GM19193 (cell line): Measurements from ENCODE around the gene CDK18.

Experiments used
- POLR2A ChIP-seq: IDR thresholded peaks from 4 replicates; pipeline ENCODE4 v1.6.1; 2011; ENCODE audit not compliant: insufficient read depth, insufficient read length; ENCODE audit errors: extremely low read depth

CDK18 gene

GRCh38 chr1:205510308-205510950 is 6.0 kb downstream of the CDK18 start:
- no peak for TF ChIP-seq POLR2A

DNA sequence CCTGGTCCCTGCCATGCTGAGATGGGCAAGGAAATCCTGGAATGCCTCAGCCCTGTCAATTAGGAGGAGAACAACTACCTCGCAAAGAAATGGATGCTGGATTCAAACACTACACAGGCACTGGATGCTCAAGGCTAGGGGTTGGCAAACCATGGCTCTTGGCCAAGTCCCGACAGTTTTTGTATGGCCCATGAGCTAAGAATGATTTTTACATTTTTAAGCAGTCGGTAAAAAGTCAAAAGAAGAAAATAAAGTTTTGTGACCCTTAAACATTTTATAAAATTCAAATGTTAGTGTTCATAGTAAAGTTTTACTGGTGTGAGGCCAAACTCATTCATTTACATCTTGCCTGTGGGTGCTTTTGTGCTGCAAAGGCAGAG is 6.5 kb downstream of the CDK18 start:
- no peak for TF ChIP-seq POLR2A

GRCh38 chr1:205512059-205513045 is 7.9 kb downstream of the CDK18 start:
- no peak for TF ChIP-seq POLR2A

- no peak for TF ChIP-seq POLR2A
Observed at GRCh38 chr1:205513774-205514173, 9.3 kb downstream of the CDK18 start.

GRCh38 chr1:205514211-205515142 is 10.0 kb downstream of the CDK18 start:
- no peak for TF ChIP-seq POLR2A

DNA sequence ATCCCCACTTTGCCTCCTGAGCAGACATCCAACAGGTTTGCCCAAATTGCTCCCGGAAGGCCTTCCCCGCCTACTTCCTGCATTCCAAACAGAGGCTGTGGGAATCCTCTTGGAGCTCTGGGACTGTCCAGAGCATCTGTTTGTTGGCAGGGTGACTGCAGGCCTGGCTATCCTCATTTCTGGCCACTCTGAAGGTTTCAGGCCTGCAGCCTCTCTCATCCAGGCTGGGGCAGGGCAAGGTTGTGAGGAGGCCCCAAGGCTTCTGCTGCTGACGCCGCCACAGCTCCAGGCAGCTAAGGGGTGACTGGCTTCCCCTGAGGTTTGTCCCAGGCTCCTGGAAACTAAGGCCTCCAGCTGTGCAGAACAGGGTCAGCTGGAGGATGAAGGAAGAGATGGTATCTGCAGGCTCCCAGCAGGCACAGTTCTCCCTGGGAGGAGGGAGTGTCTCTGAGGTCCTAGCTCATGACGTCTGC is 11.3 kb downstream of the CDK18 start:
- no peak for TF ChIP-seq POLR2A

DNA sequence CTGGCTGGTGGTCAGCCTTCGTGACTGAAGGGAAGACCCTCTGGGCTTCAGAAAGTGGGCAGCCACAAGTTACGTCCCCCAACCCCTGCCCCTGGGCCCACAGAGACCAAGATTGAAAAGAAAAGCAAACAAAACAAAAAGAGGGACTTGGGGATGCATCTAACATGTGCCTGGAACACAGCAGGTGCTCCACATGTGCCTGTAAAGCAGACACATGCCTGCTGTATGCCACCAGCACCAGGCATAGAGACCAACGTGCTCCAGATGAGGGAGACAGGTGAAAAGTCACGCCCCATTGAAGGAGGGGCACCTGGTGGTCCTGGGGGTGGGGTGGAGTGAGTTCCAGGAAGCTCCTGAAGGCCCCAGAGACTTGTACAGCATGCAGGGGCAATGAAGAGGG is 11.9 kb downstream of the CDK18 start:
- TF ChIP-seq POLR2A = no peak

DNA sequence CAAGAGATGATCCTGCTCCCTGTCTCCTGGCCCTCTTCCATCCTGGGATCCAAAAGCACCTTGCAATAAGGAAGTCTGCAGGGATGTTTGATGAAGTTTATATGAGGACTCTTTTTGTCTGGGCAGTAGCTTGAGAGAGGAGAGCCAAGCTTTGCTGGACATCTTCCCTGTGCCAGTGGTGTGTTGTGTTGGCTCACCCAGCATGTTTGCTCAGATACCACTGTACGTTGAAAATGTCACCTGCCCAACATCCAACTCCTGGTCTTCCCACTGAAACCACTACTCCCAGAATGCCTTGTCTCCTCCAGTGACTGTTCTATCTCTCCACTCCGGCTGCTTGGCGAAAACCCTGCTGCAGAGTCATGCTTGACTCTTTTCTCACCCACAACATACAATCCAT is 12.8 kb downstream of the CDK18 start:
- no peak for TF ChIP-seq POLR2A

DNA sequence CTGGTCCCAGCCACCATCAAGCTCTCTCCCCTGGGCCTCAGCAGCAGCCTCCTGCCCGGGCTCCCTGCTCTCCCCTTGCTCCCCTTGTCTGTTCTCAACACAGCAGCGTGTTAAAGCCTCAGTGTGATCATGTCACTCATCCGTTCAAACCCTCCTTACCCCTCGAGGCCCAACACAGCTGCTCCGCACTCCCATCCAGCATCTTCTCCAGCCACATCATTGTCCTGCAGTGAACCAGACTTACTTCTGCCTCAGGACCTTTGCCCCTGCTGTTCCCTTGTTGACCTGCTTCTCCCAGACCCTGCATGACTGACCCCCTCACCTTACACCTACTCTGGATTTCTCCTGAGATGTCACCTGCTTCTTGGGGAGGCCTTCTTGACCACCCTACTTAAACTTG is 13.3 kb downstream of the CDK18 start:
- no peak for TF ChIP-seq POLR2A

DNA sequence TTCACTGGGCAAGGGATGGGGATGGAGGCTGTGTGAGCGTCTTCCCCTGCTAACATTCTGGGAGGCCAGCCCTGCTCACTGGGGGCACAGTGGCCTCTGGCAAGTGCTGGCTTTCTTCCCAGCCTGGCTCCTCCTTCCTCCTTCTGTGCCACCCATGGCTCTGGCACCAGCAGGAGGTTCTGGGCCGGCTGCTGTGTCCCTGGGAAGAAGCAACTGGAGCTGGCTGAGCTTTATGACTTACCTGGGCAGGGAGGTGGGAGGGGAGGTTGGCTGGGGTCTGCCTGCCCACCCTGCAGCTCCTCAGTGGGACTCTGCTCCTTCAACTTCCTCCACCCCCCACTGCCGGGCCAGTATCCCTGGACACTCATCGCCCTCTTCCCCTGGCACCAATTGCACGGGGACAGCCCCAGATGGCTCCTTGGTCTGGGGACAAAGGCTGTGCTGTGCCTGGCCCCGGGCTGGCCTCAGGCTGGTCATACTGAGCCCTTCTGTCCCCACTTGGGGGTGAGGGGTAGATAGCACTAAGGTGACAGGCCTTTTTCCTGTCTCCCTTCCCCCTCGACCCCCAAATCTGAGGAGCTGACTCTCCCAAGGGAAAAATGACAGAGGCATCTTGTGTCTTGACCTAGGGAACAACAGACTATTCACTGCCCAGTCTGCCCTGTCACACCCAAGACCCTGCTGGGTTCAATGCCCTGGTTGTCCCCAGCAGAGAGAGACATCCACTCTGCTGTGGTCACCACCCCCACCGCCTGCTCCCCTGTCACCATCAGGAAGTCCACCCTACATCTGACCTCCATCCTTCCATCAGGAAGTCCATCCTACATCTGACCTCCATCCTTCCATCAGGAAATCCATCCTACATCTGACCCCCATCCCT is 14.4 kb downstream of the CDK18 start:
- no peak for TF ChIP-seq POLR2A

- TF ChIP-seq POLR2A = no peak
Observed at GRCh38 chr1:205519541-205520131, 15.2 kb downstream of the CDK18 start.

GRCh38 chr1:205520709-205521108 is 16.2 kb downstream of the CDK18 start:
- TF ChIP-seq POLR2A = no peak

DNA sequence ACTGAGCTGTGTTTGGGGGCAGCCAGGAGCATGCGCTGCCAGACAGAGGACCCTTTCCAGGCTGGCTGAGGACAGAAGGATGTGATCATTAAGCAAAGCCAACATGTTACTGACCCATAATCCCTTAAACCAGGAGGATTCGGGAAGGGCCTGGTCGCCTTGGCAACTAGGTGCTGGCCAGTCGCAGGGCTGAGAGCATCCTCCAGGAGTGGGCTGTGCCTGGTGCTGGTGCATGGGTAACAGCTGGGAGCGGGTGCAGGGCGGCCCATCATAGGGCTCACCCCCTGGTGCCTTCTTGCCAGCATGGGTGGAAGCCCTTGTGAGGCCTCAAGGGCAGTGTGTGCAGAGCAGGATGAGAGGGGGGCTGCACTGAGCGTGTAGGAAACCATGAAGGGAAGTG is 17.2 kb downstream of the CDK18 start:
- TF ChIP-seq POLR2A = no peak
